Dermis microvascular lymphatic vessel endothelial cell (primary cell): Measurements from ENCODE around the gene H2BK1. TPM values are rescaled to one million over a fixed set of nuclear protein-coding genes. Genes with fewer than 3 reads are reported as not detected.

Source experiments
- DNase-seq, 2 donors: peaks; one replicate each; pipeline versions ENCODE4 v3.0.0 to v3.0.0-alpha.2; 2010; ENCODE audit warnings: low read depth in 2 of 2
- total RNA-seq: library from RNA; depleted of rRNA; stranded (reverse); fragments of >200 nt; gene quantifications from 2 replicates; pipeline ENCODE4 v1.2.1, GENCODE V29; 2014

Gene H2BK1
- total RNA-seq, 1 donor from 2014 or later: not detected

DNA sequence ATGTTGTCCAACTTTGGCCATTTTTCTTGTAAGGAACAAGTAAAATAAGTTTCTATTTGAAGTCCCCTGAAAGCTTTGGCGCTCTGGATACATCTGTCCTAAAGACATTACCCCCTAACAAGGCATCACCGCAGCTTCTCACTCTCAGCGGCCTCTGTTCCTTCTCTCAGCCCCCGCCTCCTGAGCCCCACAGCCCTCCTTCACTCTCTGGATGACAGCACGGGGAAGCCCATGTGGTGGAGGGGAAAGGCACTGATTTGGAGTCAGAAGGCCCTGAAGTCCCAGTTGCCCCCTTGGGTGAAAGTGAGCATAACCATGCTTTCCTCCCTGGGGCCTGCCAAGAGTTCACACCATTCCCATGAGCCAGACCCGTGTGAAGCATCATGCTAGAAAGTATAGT lies 4.6 kb downstream of the H2BK1 start:
- DNase-seq: no peak

GRCh38 chr7:151204383-151205032 lies 5.8 kb downstream of the H2BK1 start:
- no peak for DNase-seq

GRCh38 chr7:151202836-151203235 lies 7.5 kb downstream of the H2BK1 start:
- DNase-seq: no peak

DNA sequence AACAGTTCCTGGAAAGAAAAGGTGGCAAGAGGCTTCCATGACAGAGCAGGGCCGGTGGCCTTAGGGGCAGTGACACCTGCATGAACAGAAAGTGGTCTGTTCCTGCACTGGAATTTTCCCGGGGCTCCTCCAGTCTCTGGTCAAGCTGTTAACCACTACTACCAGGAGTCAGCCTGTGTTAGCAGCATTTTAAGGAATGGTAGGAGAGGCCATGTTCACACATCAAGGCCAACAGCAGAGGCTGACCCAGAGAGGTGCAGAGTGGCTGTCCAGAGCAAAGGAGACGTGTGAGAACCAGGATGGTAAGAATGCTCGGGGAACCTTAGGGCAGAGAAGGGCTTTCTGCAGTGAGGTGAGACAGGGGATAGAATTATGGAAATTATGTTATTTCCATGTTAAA lies 8.5 kb downstream of the H2BK1 start:
- no peak for DNase-seq

DNA sequence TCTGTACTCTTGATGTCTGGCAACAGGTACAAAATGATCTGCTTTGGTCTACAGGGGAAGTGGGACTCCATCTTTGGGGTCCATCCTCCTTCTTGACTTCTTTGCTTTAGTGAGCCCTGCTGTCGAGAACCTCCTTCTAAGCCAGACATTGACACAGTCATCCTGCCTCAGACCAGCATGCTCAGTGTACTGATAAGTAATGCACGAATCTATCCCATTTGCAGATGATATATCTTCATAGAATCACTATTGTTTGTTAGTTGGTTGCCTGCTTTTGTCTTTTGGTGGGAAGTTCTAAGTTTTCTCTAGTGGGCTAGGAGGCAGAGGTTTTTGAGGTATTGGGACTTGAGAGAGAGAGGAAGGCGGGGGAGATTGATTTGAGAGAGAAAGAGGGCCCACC lies 8.9 kb downstream of the H2BK1 start:
- DNase-seq: no peak

DNA sequence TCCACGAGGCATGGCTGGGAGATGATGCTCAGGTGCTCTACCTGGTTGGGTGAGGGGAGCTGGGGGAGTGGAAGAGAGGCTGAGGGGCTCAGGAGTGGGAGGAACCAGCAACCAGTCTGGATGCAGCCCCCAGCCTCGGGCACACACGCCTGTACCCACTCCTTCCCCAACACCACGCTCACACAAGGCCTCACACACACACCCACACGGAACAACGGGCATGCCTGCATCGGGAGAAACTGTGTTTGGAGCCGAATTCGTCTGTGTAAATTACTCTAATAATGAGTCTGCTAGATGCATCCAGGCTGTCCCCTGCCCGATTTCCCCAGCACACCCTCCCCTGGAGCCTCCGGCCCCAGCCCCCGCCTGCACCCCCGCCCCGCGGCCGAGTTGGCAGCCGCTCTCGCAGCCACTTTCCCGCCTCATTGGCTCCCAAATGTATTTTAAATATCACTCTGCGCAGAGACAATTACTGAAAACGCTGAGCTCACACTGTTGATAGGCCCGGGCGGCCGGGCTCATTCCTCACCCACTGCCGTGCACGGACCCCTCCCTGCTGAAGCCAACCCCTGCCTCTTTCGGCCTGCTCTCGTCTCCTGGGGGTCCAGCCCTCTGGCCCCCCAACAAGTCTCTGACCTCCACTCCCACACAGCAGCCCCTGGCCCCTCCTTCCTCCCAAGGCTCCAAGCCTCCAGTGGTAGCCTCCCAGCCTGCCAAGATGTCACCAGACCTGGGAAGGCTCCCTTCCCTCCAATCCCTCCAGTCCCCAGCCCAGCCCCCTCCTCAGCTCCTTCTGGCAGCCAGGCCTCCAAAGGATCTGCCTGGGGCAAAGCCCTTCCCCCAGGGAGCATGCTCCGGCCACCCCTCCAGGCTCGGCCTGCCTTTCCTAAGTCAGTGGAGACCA lies 11.1 kb downstream of the H2BK1 start:
- no peak for DNase-seq

GRCh38 chr7:151197932-151198331 lies 12.4 kb downstream of the H2BK1 start:
- no peak for DNase-seq

DNA sequence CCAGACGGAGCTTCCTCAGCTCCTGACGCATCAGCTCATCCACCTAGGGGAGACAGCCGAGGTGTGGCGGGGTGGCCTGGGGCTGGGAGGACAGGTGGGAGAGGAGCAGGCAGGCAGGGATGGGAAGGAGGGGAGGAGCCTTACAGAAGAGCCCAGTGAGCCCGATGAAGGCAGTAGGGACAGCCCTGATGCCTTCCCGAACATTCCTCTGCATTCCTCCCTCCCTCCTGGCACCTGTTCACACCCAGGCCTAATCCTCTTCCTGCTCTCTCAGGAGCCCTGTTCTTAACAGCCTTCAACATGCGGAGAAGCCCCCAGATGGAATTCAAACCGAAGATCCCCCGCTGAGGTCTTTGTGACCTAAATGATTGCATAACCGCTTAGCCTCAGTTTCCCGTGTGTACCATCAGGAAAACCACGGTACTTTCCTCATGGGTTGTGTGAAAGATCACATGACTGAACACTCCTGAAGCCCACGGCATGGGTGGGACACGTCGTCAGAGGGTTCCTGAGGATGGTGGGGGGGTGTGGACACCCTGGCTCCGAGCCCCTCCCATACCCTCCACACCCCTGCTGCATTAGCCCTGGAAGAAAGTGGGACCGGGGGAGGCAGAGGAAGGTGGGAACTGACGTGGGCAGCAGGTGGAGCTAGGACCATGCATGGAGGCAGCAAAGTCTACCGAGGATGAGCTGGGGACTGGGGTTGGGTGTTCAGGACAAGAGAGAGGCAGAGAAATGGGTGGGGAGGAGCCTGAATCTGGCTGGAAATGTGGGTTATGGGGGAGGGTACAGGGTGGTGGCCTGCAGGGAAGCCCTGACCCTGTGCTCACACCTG lies 14.5 kb downstream of the H2BK1 start:
- DNase-seq: no peak

GRCh38 chr7:151194188-151194587 lies 16.1 kb downstream of the H2BK1 start:
- no peak for DNase-seq

DNA sequence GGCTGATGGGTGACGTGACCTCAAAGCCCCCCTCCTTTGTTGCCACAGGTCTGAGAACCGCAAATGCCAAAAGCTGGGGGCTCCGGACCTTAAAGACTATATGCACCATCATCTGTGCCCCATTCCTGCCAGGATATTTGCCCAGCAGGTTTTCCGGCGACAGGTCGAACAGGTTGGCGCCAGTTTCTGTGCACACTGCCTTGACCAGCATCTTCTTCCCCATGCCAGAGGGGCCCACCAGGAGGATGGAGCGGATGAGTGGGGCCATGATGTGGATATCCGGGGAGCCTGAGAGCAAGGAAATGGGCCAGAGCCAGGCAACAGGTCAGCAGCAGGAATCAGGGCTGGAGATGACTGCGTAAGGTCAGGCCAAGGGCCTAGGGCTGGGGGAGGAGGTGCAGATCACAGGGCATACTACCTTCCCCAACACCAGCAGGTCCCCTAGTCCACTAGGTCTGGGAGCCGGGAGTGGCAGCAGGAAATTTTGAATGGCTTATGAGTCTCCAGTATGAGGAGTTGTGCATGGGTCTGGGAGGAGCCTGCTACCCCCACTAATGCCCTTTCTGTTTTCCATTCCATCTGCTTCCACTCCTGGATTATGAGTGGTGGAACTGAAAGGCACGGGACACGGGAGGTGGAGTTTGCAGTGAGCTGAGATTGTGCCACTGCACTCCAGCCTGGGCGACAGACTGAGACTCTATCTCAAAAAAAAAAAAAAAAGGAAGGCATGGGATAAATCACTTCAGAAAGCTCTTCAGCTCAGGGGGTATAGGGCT lies 16.9 kb downstream of the H2BK1 start:
- DNase-seq: no peak

DNA sequence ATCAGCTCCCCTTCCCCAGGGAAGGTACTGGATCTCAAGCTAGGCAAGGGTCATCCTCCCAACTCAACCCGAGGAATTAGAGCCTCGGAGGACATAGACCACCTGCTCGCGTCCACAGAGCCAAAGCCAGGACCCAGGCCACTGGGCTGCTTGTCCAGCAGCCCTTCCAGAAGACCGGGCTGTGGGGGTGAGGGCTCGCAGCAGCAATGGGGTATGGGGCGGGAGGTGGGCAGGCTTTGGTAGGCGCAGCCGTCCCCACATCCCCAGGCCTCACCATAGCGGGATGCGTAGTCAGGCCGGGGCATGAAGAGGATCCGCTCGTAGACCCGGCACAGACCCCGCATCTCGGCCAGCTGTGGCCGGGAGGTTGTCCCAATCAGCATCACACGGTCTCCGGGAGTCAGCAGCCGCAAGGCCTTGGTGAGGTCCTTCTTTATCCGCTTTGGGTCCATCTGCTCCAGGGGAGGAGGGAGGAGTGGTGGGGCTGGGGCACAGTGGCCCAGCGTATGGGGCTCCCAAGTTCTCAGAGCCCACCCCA lies 18.2 kb downstream of the H2BK1 start:
- DNase-seq: no peak

DNA sequence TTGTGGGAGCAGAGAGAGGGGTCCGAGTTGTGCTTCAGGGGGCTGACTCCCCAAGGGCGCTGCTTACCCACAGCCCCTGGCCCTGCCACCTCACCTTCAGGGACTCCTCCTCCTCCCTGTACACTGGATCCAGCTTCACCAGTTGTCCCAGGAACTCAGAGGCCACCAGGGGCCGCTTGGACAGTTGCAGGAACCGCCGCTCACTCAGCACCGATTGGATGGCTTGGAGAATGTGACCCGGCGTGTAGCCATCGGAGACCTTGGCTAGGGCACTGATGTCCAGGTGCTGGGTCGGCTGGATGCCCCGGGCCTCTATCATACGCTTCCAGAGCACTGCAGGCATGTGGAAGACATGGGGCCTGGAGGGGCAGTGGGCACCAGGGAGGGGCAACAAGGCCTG lies 18.7 kb downstream of the H2BK1 start:
- DNase-seq: no peak

DNA sequence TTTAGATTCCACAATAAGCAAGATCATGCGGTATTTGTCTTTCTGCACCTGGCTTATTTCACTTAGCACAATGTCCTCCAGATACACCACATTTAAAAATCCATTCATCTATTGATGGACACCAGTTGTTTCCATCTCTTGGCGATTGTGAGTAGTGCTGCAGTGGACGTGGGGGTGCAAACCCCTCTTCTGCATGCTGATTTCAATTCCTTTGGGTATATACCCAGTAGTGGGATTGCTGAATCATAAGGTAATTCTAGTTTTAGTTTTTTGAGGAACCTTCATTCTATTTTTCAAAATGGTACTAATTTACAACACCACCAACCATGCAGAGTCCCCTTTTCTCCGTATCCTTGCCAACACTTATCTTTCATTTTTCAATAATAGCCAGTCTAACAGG lies 21.2 kb downstream of the H2BK1 start:
- DNase-seq: no peak

DNA sequence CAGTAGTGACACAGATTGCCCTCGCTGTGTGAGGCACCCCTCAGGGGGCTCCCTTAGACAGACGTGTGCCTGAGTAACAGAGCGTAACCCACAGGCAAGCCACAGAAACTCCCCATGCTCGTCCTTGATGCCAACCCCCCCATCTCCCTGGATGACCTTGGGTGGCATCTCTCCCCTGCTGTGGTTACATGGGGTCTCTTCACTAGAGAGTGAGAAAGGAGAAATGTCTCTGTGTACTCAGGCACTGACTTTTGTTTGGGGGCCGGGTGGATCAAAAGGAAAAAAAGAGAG lies 22.1 kb downstream of the H2BK1 start:
- DNase-seq: no peak

- DNase-seq: no peak
Measured at GRCh38 chr7:151187409-151188251, 22.7 kb downstream of the H2BK1 start.

DNA sequence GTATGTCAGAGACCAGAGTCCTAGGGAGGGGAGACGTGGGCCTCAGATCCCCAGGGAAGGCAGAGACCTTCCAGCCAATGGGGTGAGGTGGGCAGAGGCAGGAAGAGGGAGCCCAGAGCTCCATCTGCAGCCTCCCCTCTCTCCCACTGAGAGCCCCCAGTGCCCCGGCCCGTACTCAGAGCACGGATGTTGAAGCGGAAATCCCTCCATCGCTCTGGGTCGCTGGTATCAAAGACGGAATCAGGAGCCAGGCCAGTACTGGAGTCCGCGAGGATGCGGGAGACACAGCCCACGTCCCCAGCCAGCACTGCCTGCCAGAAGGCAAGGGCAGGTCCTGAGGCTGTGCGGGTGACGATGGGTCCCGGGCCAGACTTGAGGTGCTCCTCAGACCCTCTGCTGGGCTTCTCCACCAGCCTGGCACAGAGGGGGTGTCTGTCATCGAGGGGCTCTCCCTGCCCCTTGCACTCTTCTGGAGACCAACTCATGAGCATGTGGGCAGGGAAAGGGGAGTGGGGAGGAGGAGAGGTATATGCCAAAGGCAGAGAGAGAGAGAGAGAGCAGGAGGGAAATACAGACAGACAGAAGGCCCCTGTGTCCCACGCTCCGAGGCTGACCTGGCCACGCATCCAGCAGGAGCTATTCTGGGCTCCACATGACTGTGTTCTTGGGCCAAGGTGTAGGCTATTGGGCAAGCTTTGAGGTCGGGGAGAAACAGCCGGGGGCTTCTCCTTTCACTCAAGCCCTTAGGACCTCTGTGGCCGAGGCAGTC lies 23.5 kb downstream of the H2BK1 start, which contains the start of gene ASB10:
Gene ASB10 (minus strand): TSS at position 611 of the 769 bp plus-strand sequence. CDS start 120 bp downstream, at position 491.
- DNase-seq: no peak

GRCh38 chr7:151185762-151186639 lies 24.3 kb downstream of the H2BK1 start:
- DNase-seq: no peak

GRCh38 chr7:151181011-151181431 lies 29.3 kb downstream of the H2BK1 start:
- DNase-seq: no peak
